ENCODE measurements around the gene AFF4. TPM values are rescaled to one million over a fixed set of nuclear protein-coding genes. Genes with fewer than 3 reads are reported as not detected.
A peak's percentile ranks its signal among the peaks of the same experiment; 100 is the strongest.

AFF4 gene
- total and polyA plus RNA-seq, 2 of the 4 experiments (the other 2 are of a cell fraction) = 27.3 to 57.2 TPM

- no peak overlapping the region for H3K18ac ChIP-seq (ENCODE audit: low read depth, low read length)
- no peak overlapping the region for H4K91ac ChIP-seq (ENCODE audit: insufficient read depth, low read depth, low read length)
- H2AFZ ChIP-seq (replicated peaks; ENCODE audit: low read length, poor library complexity) = no peak overlapping the region
- no peaks in the 10 kb centered on the region for H3K27me3 ChIP-seq (ENCODE audit: control insufficient read depth, insufficient read depth, low read length)
- H4K8ac ChIP-seq (ENCODE audit: low read depth in 2 of 2, low read length in 2 of 2) = no peak overlapping the region
- H3K9ac ChIP-seq (ENCODE audit: low read depth, low read length) = no peak overlapping the region
- H3K4me3 ChIP-seq (ENCODE audit: insufficient read depth, low read depth, low read length) = no peak overlapping the region
- intact Hi-C loops (cut with micrococcal nuclease) (no loop called here), dilution Hi-C loops (cut with HindIII; ENCODE audit: low sequenced_read_pairs, unreplicated experiment) (no loop called here), in situ Hi-C loops (cut with MboI; ENCODE audit: low sequenced_read_pairs) (no loop called here)
- H4K5ac ChIP-seq (ENCODE audit: low read depth, low read length) = no peak overlapping the region
- H2BK15ac ChIP-seq (ENCODE audit: low read depth, low read length) = no peak overlapping the region
- no peak overlapping the region for H2AK5ac ChIP-seq (ENCODE audit: low read depth, low read length)
- BruUV-seq (replicated peaks) = no TSS peak
- no peaks in the 10 kb centered on the region for H3K79me1 ChIP-seq (ENCODE audit: low read depth in 1 of 2, low read length in 2 of 2)
- peaks cover 19% of the 10 kb centered on the region for H3K4me1 ChIP-seq (ENCODE audit: control insufficient read depth, insufficient read depth, low read length)
- no peak overlapping the region for H3K14ac ChIP-seq (replicated peaks; ENCODE audit: low read depth, low read length)
- H2AK9ac ChIP-seq (replicated peaks; ENCODE audit: low read depth, low read length, poor library complexity) = no peak overlapping the region
- H3K9me1 ChIP-seq (ENCODE audit: insufficient read depth, low read length) = peaks cover 7% of the 10 kb centered on the region
- no peak overlapping the region for H3K4ac ChIP-seq (ENCODE audit: low read depth, low read length)
- H3K27ac ChIP-seq (ENCODE audit: insufficient read depth, low read length) = no peak overlapping the region
- WGBS, 2 experiments (ENCODE audit: extremely low coverage in 2 of 2, insufficient read length in 1 of 2) = no CpG with 5 or more reads among the region's 4 CpGs
- H3K4me2 ChIP-seq (ENCODE audit: low read depth, low read length) = no peak overlapping the region
- H2BK20ac ChIP-seq (ENCODE audit: low read depth, low read length) = no peak overlapping the region
- peak; percentile 34 for DNase-seq
- H3K36me3 ChIP-seq (ENCODE audit: control insufficient read depth, insufficient read depth, low read length) = no peaks in the 10 kb centered on the region
- ChIA-PET POLR2A (ENCODE audit: unreplicated experiment) (no interaction called here), CTCF (no interaction called here)
- H2BK120ac ChIP-seq (ENCODE audit: low read depth, low read length) = no peak overlapping the region
- ATAC-seq (ENCODE audit: low read depth) = no peak
- no peaks in the 10 kb centered on the region for H4K20me1 ChIP-seq (ENCODE audit: insufficient read depth, low read length)
- TF ChIP-seq RAD21 (IDR thresholded peaks at IDR 0.05; ENCODE audit: low read length) (no peak), POLR2A (IDR thresholded peaks at IDR 0.05; ENCODE audit: low read depth, low read length) (no peak), RFX5 (IDR thresholded peaks at IDR 0.05; ENCODE audit: low read depth, low read length) (no peak), MXI1 (IDR thresholded peaks at IDR 0.05; ENCODE audit: borderline replicate concordance, low read depth, low read length) (no peak), RCOR1 (IDR thresholded peaks at IDR 0.05; ENCODE audit: insufficient replicate concordance, low read length) (no peak), CHD1 (IDR thresholded peaks at IDR 0.05; ENCODE audit: low read depth, low read length) (no peak)
- H2BK5ac ChIP-seq (ENCODE audit: low read depth, low read length, poor library complexity, severe bottlenecking) = no peak overlapping the region
- no peaks in the 10 kb centered on the region for H3K9me3 ChIP-seq (ENCODE audit: control insufficient read depth, insufficient read depth, low read length)
- no peak overlapping the region for H3K56ac ChIP-seq (ENCODE audit: extremely low read depth, insufficient read depth, low read length)
- H3K23ac ChIP-seq (ENCODE audit: low read depth, low read length) = no peak overlapping the region
Measured at GRCh38 chr5:132841305-132841704, 122.1 kb downstream of the AFF4 start.
